ENCODE measurements around the gene CASS4.

Gene CASS4

GRCh38 chr20:56411759-56412472 lies at the start of gene CASS4:
Gene CASS4, plus strand, starts transcription at chr20:56412260. Its CDS starts 199 bp downstream, at chr20:56412459.
- peak within 1 kb of the TSS; percentile 26 for H3K4me3 ChIP-seq (ENCODE audit: low read length)

DNA sequence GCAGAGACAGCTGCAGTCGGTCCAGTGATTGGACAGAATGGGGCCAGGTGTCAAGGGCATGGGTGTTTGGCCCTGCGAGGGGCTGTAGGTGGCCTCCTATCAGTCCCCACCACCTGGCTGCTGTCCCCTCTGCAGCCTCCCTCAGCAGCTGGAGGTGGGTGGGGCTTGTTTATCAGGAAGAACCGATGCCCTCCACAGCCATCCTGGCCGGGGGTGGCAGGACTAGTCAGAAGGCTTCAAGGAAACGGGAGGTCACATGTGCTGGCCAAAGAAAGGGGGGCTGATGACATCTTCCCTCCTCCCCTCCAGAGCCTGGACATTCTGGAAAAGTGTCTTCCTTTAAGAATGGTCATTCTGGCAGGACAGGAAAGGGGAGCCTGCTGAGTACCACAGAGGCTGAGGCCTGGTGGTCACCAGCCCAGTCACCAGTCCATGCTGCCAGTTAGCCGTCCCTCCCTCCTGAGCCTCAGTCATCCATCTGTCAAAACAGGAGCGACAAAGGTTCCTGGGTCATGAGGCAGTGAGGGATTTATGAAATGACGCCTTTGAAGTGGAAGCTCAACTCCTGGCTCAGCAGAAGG lies 49.1 kb upstream of the CASS4 start:
- H3K4me3 ChIP-seq (ENCODE audit: low read length), result no peak overlapping the region
- DNase-seq (ENCODE audit: low read depth), result no peak
- TF ChIP-seq, protein P1, sequence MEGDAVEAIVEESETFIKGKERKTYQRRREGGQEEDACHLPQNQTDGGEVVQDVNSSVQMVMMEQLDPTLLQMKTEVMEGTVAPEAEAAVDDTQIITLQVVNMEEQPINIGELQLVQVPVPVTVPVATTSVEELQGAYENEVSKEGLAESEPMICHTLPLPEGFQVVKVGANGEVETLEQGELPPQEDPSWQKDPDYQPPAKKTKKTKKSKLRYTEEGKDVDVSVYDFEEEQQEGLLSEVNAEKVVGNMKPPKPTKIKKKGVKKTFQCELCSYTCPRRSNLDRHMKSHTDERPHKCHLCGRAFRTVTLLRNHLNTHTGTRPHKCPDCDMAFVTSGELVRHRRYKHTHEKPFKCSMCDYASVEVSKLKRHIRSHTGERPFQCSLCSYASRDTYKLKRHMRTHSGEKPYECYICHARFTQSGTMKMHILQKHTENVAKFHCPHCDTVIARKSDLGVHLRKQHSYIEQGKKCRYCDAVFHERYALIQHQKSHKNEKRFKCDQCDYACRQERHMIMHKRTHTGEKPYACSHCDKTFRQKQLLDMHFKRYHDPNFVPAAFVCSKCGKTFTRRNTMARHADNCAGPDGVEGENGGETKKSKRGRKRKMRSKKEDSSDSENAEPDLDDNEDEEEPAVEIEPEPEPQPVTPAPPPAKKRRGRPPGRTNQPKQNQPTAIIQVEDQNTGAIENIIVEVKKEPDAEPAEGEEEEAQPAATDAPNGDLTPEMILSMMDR (conservative IDR thresholded peaks at IDR 0.05; ENCODE audit: low read length), result no peak

More at GRCh38 chr20:56411759-56412472, at the start of gene CASS4:
- TF ChIP-seq, protein P1 (conservative IDR thresholded peaks at IDR 0.05; ENCODE audit: low read length), result no peak
- peak; percentile 70 for DNase-seq (ENCODE audit: low read depth)

- H3K4me3 ChIP-seq (ENCODE audit: low read length), result no peak overlapping the region
- TF ChIP-seq, protein P1 (conservative IDR thresholded peaks at IDR 0.05; ENCODE audit: low read length), result no peak
- no peak for DNase-seq (ENCODE audit: low read depth)
Measured at GRCh38 chr20:56363491-56363890, 48.6 kb upstream of the CASS4 start.

DNA sequence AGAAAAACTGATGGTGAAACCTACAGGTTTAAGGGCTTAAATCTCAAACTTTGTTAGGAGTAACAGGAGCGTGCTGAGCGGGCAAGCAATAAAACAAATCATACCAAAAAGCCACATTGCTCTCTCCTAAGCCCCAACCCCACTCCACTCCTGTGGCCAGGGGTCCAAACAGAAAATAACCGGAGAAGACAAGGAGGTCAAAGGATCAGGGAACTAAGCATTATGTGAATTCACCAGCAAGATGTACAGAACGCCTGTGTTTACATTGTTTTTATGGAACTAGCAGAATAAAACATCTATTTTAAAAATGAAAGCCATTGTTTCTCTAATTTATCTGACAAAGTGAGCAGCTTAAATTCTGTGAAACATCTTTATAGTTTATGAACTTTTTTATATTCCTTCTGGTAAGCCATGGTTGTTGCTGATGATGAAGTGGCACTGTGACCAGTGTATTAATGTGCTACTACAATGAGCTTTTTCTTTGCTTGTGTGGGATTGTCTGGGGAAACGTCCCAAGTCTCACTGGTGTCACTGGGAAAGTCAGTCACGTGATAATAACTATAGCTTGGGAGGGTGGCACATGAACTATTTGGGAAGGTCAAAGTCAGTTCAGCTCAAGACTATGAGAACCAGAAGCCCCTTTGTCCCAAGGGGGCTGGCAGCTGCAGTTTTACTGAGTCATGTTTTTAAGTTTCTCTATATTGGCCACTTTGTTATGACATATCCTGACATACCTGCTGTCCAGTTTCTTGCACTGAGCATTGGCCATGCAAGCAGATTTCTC lies 43.5 kb upstream of the CASS4 start:
- no peak for DNase-seq (ENCODE audit: low read depth)
- TF ChIP-seq, protein P1 (conservative IDR thresholded peaks at IDR 0.05; ENCODE audit: low read length), result no peak
- no peak overlapping the region for H3K4me3 ChIP-seq (ENCODE audit: low read length)

GRCh38 chr20:56369179-56369578 lies 42.9 kb upstream of the CASS4 start:
- H3K4me3 ChIP-seq (ENCODE audit: low read length), result no peak overlapping the region
- DNase-seq (ENCODE audit: low read depth), result no peak
- TF ChIP-seq, protein P1 (conservative IDR thresholded peaks at IDR 0.05; ENCODE audit: low read length), result no peak

DNA sequence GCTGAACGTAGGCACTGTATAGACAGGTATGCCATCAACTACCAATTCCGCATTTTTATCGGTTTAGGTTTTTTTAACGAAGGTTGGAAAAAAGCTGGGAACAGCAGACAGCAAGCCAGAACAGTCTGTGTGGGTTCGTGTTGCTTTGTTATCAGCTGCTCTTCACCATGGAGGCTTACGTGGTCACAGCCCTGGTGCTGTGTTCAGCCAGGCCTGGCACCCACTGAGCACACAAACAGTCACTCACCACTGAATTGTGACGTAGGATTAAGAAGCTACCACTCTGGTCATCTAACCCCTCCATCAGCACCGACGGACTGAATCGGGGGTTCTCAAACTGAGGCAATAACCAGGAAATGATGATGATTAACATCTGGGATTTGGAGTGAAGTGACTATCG lies 40.1 kb upstream of the CASS4 start:
- H3K4me3 ChIP-seq (ENCODE audit: low read length), result no peak overlapping the region
- DNase-seq (ENCODE audit: low read depth), result no peak
- TF ChIP-seq, protein P1 (conservative IDR thresholded peaks at IDR 0.05; ENCODE audit: low read length), result no peak

All from AG10803 (cell line).